Activated CD4-positive, alpha-beta T cell treated with anti-CD3 and anti-CD28 coated beads, Interleukin-2, amount 50 U/mL, for 16 hours (primary cell): ENCODE measurements around the gene SLC18A2.

Source experiments
- DNase-seq: peaks from one replicate; pipeline ENCODE4 v3.0.0-alpha.2; 2020

Gene SLC18A2

GRCh38 chr10:117239051-117239450 lies 1.9 kb upstream of the SLC18A2 start:
- DNase-seq: no peak

DNA sequence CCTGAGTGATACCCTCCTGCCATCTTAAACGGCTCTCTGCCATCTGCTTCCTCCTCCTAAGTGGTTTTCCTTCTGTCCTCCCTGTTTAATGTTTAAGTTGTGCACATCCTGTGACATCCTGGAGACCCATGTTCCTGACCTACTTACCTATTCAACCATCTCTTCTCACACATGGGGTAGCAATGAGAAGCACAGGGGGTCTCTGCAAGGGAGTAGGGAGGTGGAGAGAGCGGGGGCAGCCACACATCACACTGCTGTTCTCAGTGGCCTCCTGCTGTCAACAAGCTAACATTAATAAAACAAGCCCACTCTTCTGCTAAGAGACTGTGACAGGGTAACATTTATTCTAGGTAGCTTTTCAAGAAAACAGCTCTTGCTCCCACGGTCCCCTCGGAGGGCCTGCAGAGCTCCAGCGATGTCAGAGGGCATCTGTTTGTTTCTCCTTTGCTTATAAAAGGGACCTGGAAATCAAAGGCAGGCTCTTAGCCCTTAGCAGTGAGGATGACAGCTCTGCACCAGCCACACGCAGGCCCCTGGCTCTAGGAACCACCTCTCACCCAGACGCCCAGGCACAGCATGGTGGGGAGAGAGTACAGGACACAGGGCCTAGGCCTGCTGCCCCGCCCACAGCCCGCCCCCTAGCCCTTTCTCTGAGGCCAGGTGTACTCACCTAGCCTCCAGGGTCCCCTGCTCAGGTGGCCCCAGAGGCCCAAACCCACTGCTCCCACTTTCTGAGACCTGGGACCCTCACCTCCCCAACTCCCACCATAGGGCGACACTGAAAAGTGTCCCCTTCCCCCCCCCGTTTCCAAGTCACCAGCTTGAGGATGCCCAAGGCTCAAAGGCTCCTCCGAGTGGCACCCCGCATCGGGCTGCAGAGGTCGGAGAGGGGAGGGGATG lies 943 bp upstream of the SLC18A2 start:
- no peak for DNase-seq

- no peak for DNase-seq
Measured at GRCh38 chr10:117241541-117242462, 888 bp downstream of the SLC18A2 start.

DNA sequence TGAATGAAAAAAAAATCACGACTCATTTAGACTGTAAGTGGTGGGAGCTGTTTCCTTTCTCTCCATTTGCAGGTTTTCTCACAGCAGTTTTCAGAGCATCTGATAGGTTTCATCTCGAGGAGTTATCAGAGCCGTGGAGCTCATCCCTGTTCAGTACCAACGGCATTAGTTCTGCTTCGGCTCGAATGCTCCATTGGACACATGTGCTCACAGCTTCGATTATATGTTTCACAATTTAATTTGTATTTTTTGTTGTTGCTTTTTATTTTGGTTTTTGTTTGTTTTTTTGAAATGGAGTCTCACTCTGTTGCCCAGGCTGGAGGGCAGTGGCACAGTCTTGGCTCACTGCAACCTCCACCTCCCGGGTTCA lies 1.5 kb downstream of the SLC18A2 start:
- DNase-seq: no peak

- DNase-seq: no peak
Measured at GRCh38 chr10:117246997-117247671, 6.2 kb downstream of the SLC18A2 start.

- DNase-seq: no peak
Measured at GRCh38 chr10:117248750-117249465, 8.0 kb downstream of the SLC18A2 start.

DNA sequence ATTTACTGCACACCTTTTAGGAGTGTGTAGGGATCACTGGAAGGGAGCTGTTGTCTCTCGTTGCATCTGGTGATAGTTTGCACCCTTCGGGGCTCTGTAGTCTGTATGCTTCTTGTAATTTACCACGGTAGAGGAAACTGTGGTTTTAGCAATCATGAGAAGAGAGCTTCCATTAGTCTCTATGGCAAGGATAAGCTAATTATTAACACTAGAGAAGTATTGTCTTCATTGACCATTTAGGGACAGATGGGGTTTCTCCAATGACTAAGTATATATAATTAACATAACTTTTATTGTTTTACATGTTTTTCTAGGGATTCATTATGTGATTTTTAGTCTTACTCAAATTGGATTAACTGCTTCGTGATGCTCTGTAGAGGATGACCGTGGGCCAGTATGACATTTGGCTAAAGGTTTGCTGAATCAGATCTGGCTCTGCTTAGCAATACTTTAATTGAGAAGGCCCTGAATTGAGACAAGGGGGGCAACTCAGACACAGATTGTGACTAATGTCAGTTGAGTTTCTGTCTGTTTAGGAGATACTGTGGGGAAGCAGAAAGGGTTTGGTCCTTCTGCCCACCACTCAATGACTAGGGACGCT lies 8.7 kb downstream of the SLC18A2 start:
- no peak for DNase-seq

GRCh38 chr10:117250411-117250810 lies 9.5 kb downstream of the SLC18A2 start:
- no peak for DNase-seq

GRCh38 chr10:117253908-117254307 lies 13.0 kb downstream of the SLC18A2 start:
- DNase-seq: no peak

- DNase-seq: no peak
Measured at GRCh38 chr10:117254338-117254737, 13.4 kb downstream of the SLC18A2 start.

DNA sequence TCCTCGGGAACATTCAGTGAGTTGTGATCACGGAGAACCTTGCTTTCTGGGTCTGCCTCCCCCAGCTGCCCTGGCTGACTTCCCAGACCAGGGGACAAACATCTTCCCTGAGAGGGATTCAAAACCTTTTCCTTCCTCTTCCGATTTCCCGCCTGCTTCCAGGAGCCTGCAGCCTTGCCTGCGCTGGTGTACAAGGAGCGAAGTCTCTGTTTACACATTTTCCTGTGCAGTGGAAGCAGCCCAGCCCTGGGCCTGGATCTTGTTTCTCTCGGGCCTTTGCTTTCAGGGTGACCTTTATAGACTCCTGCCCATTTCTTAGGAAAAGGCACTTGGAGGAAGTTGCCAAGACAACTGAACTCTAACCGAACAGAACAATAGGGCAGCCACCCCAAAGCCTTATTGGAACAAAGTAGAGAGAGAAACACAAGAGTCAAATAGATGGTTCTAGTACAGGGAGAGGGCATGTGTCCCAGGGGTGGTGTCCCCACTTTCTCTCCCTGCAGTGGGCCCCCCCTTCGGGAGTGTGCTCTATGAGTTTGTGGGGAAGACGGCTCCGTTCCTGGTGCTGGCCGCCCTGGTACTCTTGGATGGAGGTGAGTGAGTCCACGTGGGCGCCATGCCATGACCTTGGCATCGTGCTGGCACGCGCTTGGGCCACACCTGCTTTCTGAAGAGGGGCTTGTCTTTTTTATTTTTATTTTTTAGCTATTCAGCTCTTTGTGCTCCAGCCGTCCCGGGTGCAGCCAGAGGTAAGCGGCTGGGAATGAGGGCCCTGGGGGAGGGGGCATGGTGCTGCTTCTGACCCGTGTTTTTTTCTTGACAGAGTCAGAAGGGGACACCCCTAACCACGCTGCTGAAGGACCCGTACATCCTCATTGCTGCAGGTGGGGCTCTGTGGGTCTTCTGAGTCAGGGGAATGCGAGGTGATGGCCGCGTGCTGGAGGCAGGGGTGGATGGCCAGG lies 14.1 kb downstream of the SLC18A2 start:
- DNase-seq: no peak

DNA sequence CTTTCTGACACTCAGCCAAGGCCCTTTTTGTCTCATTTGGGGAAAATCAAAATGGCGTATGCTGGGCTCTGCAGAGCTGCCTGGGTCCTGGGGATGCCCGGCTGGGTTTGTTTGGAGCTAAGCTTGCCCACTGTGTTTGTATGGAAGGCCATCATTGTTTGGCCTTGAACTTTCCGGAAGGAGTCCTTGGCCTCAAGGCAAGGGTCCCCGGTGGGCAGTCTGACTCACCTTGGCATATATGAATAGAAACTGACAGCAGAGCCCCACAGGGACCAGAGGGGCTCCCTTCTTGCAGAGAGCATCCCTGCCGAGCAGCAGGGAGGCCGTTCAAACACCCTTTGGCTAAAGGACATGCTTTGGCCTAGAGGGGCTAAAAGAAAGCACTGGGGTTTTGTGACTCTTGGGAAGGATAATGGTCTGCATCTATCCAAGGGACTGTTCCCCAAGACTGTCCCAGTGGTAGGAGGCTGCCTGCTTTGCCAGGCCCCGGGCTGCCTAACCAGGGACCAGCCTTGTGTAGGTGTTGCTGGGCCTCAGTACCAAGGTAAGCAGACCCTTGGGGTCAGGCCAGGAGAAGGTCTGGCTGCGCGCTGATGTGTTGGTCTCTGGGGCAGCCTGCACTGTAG lies 15.0 kb downstream of the SLC18A2 start:
- DNase-seq: no peak

DNA sequence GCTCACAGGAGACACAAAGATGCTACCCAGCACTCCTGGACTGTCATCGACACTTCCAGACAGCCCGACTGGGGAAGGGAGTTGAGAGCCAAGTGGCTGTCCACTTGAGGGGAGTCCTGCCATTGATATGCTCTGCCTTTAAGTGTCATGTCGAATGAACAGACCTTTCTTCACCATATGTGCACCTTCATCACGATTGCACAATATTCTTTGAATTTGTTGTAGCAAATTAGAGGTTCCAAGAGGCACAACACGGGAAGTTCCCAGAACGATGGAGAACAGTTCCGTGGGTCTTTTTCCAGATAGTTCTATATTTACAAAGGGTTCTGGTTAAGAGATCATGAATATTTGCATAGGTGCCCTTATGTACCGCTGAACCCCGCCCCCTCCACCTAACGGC lies 16.0 kb downstream of the SLC18A2 start:
- no peak for DNase-seq

GRCh38 chr10:117257721-117258120 lies 16.8 kb downstream of the SLC18A2 start:
- no peak for DNase-seq

DNA sequence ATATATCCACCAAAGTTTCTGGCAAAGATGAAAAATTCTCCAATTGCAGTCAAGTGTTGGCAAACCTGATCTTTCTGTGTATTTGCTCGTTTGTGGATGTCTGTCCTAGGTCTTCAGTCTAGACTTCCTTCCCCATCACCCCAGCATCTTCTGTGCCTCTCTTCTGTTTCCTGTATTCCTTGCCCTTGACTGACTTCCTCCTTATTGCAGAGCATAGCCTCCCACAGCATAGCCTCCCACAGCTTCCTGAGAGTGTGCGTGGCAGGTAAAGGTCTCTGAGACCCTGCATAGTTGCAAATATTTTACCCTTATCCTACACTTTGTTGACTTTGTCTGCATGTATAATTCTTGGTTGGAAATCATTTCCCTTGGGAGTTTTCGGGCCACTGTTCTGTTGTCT lies 18.4 kb downstream of the SLC18A2 start:
- no peak for DNase-seq

GRCh38 chr10:117260084-117260483 lies 19.2 kb downstream of the SLC18A2 start:
- peak; percentile 2 for DNase-seq

DNA sequence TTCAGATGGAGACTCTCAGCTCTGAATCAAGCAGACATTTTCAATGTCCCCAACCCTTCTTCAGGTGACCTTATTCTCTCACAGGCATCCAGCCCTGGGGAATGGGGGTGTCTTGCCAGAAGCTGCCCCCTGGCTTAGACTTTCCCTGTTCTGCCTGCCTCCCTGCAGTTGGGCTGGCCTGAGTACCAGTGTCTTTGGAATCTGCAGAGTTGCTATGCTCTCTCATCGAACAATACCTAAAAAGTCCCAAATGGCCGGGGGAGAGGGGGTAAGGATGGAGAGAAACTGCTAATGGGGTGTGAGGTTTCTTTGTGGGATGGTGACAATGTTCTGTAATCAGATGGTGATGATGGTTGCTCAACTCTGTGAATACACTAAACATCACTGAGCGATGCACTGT lies 20.6 kb downstream of the SLC18A2 start:
- DNase-seq: no peak

DNA sequence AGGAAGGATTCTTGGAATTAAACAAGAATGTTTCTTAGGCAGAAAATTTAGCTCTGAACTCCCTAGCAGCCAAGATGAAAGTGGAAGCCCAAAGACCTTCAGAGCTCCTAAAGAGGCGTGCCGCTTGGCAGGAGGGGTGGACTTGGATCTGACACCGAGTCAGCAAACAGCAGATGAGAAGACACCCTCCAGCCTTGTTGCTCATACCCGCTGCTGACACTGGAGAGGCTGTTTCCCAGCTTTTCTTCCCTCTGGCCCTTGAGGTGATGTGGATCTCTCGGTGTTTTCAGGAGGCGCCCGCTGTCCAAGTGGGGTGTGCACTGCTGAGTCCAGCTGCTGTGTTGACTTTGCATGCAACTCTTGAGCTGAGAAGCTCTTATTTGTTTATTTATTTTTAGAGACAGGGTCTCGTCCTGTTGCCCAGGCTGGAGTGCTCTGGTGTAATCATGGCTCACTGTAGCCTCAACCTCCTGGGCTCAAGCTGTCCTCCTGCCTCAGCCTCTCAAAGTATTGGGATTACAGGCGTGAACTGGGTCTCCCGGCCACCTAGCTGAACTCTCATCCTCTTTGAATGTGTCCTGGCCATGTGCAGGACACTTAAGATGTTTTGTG lies 21.5 kb downstream of the SLC18A2 start:
- DNase-seq: no peak

DNA sequence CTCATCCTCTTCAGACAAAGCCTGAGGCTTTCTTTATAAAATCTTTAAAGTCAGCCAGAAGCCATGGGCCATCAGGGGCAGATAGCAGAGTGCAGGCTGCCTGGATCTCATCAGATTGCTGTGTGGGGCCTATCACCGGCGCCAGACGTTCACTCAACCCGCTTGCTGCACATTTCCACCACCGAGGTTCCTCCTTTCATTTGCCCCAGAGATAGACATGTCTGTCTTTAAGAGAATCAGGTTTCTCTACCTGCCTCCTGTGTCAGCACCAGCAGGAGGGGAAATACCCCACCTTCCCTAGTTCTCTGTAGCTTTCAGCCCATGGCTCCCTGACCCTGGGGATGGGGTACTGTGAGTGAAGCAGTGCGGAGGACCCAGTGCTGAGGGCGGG lies 22.0 kb downstream of the SLC18A2 start:
- DNase-seq: no peak

- DNase-seq: no peak
Measured at GRCh38 chr10:117264782-117265181, 23.9 kb downstream of the SLC18A2 start.
